Measurements from ENCODE around the gene ZNF865. TPM values are rescaled to one million over a fixed set of nuclear protein-coding genes. Genes with fewer than 3 reads are reported as not detected.

Gene ZNF865
- total RNA-seq, 1 donor from 2014 or later = 8.8 TPM

DNA sequence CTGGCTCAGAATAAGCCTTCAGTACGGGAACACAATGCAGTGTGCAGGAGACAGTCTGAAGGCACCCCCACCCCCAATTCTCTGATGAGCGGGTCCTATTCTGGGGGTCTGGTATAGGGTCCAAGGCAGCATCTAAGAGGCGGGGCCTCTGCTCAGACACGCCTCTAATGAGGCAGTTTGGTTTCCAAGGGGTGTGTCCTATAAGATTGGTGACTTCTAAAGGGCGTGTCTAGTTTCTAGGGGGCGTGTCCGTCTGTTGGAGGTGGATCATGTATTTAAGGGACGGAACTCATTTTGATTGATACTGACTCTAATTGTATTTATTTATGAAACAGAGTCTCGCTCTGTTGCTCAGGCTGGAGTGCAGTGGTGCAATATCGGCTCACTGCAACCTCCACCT lies 14.8 kb upstream of the ZNF865 start:
- TF ChIP-seq POLR2A (IDR thresholded peaks at IDR 0.05) = no peak
- no peak for TF ChIP-seq POLR2AphosphoS5 (IDR thresholded peaks at IDR 0.05; ENCODE audit: insufficient read depth in 1 of 2, low read depth in 1 of 2)
- no peak for TF ChIP-seq CTCF (IDR thresholded peaks at IDR 0.05)
- Histone ChIP-seq H3K4me3 (no peak overlapping the region), H3K36me3 (peaks cover 0 to 13% of the 10 kb centered on the region in 2 donors), H3K4me1 (peaks cover 23% of the 10 kb centered on the region), H3K27ac (no peak overlapping the region), H3K27me3 (no peaks in the 10 kb centered on the region), H3K9me3 (no peaks in the 10 kb centered on the region)
- intact Hi-C loops (cut with DNase I) = no loop called here
- no peak for DNase-seq (ENCODE audit: extremely low spot score in 2 of 2)

- no peak for TF ChIP-seq CTCF (IDR thresholded peaks at IDR 0.05)
- TF ChIP-seq POLR2AphosphoS5 (IDR thresholded peaks at IDR 0.05; ENCODE audit: insufficient read depth in 1 of 2, low read depth in 1 of 2) = no peak
- no peak for TF ChIP-seq POLR2A (IDR thresholded peaks at IDR 0.05)
- H3K4me3 ChIP-seq = no peak overlapping the region
Observed at GRCh38 chr19:55591555-55591954, 13.9 kb upstream of the ZNF865 start.

DNA sequence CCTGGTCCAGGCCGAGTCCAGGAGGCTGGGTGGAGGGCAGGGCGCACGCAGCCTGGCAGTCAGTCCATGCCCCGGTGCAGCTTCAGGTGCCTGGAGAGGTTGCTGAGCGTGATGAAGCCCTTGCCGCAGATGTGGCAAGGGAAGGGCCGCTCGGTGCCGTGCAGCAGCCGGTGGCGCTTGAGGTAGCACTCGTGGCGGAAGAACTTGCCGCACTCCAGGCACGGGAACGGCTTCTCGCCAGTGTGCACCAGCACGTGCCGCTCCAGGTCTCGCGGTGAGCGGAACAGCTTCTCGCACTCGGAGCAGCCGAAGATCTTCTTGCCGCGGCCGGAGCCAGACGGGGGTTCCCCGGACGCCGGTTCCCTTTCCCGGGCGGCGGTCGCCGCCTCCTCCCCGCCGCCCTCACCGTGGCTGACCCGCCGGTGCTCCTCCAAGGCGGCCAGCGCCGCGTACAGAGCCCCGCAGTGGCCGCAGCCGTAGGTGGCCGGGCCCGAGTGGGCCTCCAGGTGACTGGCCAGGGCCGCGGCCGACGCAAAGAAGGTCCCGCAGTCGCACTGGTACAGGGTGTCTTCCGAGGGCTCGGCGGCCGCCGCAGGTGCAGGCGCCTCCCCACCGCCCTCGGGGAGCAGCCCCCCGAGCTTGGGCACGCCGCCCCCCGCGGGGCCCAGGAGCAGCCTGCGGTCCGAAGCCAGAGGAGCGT lies 12.9 kb upstream of the ZNF865 start:
- Histone ChIP-seq H3K4me1 (peaks cover 4% of the 10 kb centered on the region), H3K4me3 (no peak overlapping the region), H3K27ac (no peak overlapping the region), H3K36me3 (peaks cover 0 to 20% of the 10 kb centered on the region in 2 donors), H3K9me3 (no peaks in the 10 kb centered on the region), H3K27me3 (no peaks in the 10 kb centered on the region)
- no peak for TF ChIP-seq POLR2AphosphoS5 (IDR thresholded peaks at IDR 0.05; ENCODE audit: insufficient read depth in 1 of 2, low read depth in 1 of 2)
- TF ChIP-seq POLR2A (IDR thresholded peaks at IDR 0.05) = no peak
- TF ChIP-seq CTCF (IDR thresholded peaks at IDR 0.05) = no peak
- intact Hi-C loops (cut with DNase I) = no loop called here
- no peak for DNase-seq (ENCODE audit: extremely low spot score in 2 of 2)

More at GRCh38 chr19:55591555-55591954, 13.9 kb upstream of the ZNF865 start:
- Histone ChIP-seq H3K27me3 (no peaks in the 10 kb centered on the region), H3K4me1 (peaks cover 13% of the 10 kb centered on the region), H3K27ac (no peak overlapping the region), H3K9me3 (no peaks in the 10 kb centered on the region), H3K36me3 (peaks cover 0 to 16% of the 10 kb centered on the region in 2 donors)
- intact Hi-C loops (cut with DNase I) = no loop called here
- no peak for DNase-seq (ENCODE audit: extremely low spot score in 2 of 2)

GRCh38 chr19:55593096-55593772 lies 12.2 kb upstream of the ZNF865 start:
- intact Hi-C loops (cut with DNase I) = no loop called here
- peaks cover 0 to 20% of the 10 kb centered on the region in 2 donors for H3K36me3 ChIP-seq

More at GRCh38 chr19:55593096-55593772, 12.2 kb upstream of the ZNF865 start:
- H3K4me3 ChIP-seq = no peak overlapping the region
- no peaks in the 10 kb centered on the region for H3K4me1 ChIP-seq
- no peak for TF ChIP-seq POLR2AphosphoS5 (IDR thresholded peaks at IDR 0.05; ENCODE audit: insufficient read depth in 1 of 2, low read depth in 1 of 2)
- TF ChIP-seq CTCF (IDR thresholded peaks at IDR 0.05) = no peak
- TF ChIP-seq POLR2A (IDR thresholded peaks at IDR 0.05) = no peak
- no peaks in the 10 kb centered on the region for H3K9me3 ChIP-seq
- H3K27ac ChIP-seq = no peak overlapping the region
- no peak for DNase-seq (ENCODE audit: extremely low spot score in 2 of 2)
- H3K27me3 ChIP-seq = no peaks in the 10 kb centered on the region

Measured in vagina (tissue), 2 donors.